ENCODE data around the gene ANKMY2.

DNA sequence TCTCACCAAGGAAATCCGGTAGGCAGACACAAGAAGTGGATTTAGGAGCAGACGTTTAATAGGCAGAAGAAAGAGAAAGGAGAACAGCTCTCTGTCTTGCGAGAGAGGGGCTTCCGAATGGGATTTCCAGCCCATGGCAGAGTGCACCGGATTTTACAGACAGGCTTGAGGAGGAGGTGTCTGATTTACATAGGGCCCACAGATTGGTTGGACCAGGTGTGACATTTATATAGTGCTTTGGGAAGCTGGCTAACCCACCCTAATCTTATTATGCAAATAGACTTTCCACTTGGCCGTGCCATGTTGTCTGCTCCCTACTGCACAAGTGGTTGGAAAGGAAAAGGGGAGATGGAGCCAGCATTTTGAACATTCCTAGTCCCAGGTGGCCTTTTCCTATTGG is 57.8 kb downstream of the ANKMY2 start:
- no peak for TF ChIP-seq POLR2A (IDR thresholded peaks at IDR 0.05; ENCODE audit: extremely low read depth, insufficient read length)
- TF ChIP-seq, protein P1, sequence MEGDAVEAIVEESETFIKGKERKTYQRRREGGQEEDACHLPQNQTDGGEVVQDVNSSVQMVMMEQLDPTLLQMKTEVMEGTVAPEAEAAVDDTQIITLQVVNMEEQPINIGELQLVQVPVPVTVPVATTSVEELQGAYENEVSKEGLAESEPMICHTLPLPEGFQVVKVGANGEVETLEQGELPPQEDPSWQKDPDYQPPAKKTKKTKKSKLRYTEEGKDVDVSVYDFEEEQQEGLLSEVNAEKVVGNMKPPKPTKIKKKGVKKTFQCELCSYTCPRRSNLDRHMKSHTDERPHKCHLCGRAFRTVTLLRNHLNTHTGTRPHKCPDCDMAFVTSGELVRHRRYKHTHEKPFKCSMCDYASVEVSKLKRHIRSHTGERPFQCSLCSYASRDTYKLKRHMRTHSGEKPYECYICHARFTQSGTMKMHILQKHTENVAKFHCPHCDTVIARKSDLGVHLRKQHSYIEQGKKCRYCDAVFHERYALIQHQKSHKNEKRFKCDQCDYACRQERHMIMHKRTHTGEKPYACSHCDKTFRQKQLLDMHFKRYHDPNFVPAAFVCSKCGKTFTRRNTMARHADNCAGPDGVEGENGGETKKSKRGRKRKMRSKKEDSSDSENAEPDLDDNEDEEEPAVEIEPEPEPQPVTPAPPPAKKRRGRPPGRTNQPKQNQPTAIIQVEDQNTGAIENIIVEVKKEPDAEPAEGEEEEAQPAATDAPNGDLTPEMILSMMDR (IDR thresholded peaks at IDR 0.05; ENCODE audit: low read depth, low read length): no peak
- no peak for TF ChIP-seq MYC (IDR thresholded peaks at IDR 0.05; ENCODE audit: low read depth, low read length)

All from NB4 (cell line).